H1 (cell line): ENCODE data around the gene PJVK. TPM values are rescaled to one million over a fixed set of nuclear protein-coding genes. Genes with fewer than 3 reads are reported as not detected.

Experiments
- CTCF ChIP-seq, 3 experiments: IDR thresholded peaks; 1 replicate in 2 of 3; 2 replicates in 1 of 3; pipeline versions ENCODE4 v1.5.1 to v1.6.1; 2011; ENCODE audit warnings: low read length in 3 of 3, mild to moderate bottlenecking in 3 of 3, inconsistent platforms in 2 of 3, low read depth in 1 of 3, moderate library complexity in 1 of 3; ENCODE audit not compliant: insufficient read depth in 1 of 3; ENCODE audit errors: control extremely low read depth in 1 of 3
- KDM4A ChIP-seq: IDR thresholded peaks from one replicate; pipeline ENCODE4 v1.7.1; 2012; ENCODE audit warnings: low read depth, mild to moderate bottlenecking, moderate library complexity, low read length, inconsistent platforms; ENCODE audit not compliant: severe bottlenecking
- polyA plus RNA-seq, 7 experiments: library from polyadenylated mRNA; depleted of rRNA in 3 of 7; stranded (reverse) in 5 of 7; unstranded in 2 of 7; fragments of >200 nt in 5 of 7; fragments of 200-250 nt in 2 of 7; gene quantifications; 1 replicate in 5 of 7; 2 replicates in 1 of 7; 4 replicates in 1 of 7; pipeline versions ENCODE4 v1.2.1 to v1.2.3, GENCODE V29; 2011 to 2013; ENCODE audit warnings: missing spikeins in 2 of 7, mixed read lengths in 2 of 7
- total RNA-seq: library from RNA; stranded (reverse); fragmentation: NEBNext Ultra II Directional; extraction: Animal tissue kit (Norgen Biotek cat#: 25700); gene quantifications from 2 replicates; pipeline ENCODE4 v1.2.1, GENCODE V29; 2021

The PJVK gene
- total and polyA plus RNA-seq, 2 of the 8 experiments (the other 6 are each of a cell fraction or from before 2014, with no cell fraction given): 2.4 to 2.8 TPM

GRCh38 chr2:178491612-178492011, 40.4 kb downstream of the PJVK start (continued):
- TF ChIP-seq CTCF (IDR thresholded peaks at IDR 0.05; ENCODE audit: control extremely low read depth in 1 of 3, insufficient read depth in 1 of 3, low read depth in 1 of 3, low read length in 3 of 3) (no peak), KDM4A (no peak)
